AG09319 (cell line): ENCODE data around the gene CSRNP3.

ENCODE experiments used
- DNase-seq: peaks from one replicate; pipeline ENCODE4 v3.0.0-alpha.2; 2010; ENCODE audit warnings: low read depth; ENCODE audit errors: extremely low read depth
- CTCF ChIP-seq: IDR thresholded peaks from 2 replicates; pipeline ENCODE4 v1.5.1; 2011; ENCODE audit warnings: low read depth, mild to moderate bottlenecking, inconsistent platforms, low read length, moderate library complexity

CSRNP3 gene

DNA sequence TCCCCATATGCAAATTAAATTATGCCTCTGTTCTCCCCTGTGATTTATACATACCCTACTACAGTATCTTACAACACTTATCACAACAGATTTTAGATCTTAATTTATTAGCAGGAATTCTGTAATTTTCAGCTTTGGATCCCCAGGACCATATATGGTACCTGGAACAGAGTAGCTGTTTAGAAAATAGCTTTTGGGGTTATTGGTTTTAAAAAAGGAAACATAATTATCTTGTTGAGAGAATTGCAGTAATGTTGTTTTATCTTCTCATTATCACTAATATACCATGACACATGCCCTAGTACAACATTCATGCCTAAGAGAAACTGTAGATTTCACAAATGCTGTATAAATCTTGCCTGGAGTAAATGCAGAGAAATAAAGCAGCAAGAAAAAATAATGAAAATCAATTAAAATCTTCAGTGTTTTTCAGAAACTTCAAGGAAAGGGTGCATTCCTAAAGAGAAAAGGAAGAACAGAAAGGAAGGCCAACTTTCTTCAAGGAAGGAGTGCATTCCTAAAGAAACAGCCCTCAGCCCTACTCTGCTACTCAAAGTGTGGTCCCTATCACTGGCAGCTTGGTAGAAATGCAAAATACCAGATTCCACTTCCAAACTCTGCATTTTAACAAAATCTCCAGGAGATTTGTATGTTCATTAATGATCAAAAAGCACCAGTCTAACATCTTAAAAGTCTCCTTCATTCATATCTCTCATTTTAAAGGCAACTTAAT is 37.1 kb upstream of the CSRNP3 start:
- DNase-seq: no peak
- TF ChIP-seq CTCF: no peak

DNA sequence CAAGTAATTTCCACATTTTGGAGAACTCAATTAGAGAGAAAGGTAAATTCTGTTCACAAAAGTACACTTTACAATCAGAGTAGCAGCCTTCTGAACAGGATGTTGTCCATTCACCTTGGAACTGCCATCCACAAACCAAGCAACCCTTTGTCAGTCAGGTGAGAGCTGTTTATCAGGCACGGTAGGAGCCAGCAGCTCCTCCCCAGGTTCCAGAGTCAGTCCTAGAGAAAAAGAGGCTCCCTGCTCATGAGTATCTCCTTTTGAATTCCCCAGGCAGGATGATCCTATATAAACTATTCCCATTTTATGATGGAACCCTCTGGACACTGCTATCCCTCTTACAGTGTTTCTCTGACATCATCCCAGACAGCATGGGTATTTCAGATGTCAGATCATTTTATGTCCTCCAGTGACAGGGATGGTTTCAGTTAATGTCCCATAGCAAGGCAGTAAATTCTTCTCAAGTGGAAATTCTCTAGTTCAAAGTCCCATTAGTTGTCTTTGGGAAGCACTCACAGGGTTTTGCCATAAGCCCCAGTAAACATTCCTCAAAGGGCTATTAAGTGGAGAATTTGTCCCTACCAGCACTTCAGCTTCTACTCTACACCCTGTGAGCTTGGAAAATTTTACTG is 34.5 kb upstream of the CSRNP3 start:
- no peak for DNase-seq
- no peak for TF ChIP-seq CTCF

DNA sequence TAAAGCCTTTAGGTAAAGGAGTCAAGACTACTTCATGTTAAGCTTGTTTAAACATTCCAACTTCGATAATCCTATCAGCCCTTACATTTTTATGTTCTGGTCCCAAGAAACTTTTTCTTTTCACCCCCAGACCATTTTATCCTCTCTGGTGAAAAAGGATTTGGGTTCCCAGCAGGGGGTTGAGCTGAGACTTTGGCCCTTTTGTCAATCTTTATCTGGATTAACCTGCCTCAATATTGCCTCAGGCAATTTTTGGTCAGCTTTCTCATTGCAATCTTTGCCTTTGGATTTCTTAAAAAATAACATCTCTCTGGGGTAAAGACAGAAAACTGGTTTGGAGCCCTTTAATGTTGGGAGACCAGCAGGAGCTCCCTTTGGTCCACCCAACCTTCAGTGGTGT is 33.9 kb upstream of the CSRNP3 start:
- no peak for TF ChIP-seq CTCF

GRCh38 chr2:165436559-165436958 is 32.9 kb upstream of the CSRNP3 start:
- no peak for DNase-seq
- no peak for TF ChIP-seq CTCF

More for the DNA sequence above, 33.9 kb upstream of the CSRNP3 start:
- no peak for DNase-seq

DNA sequence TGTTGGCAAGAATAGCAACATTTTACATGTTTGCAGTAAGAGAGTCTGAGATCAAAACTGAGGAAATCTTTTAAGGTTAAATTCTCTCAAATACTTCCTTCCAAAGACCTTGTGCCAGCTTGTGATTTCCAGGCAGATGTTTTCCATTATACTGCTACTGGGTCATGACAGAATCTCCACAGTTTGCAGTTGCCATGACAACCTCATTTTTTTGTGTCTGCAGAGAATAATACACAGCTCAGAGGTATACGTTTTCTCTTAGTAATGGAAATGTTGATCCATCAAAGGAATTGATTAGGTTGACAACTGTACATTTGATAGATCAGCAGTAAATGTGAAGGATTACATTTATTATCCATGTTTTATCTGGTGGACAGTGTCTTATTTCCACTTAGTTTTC is 29.1 kb upstream of the CSRNP3 start:
- TF ChIP-seq CTCF: no peak
- peak; percentile 83 for DNase-seq

DNA sequence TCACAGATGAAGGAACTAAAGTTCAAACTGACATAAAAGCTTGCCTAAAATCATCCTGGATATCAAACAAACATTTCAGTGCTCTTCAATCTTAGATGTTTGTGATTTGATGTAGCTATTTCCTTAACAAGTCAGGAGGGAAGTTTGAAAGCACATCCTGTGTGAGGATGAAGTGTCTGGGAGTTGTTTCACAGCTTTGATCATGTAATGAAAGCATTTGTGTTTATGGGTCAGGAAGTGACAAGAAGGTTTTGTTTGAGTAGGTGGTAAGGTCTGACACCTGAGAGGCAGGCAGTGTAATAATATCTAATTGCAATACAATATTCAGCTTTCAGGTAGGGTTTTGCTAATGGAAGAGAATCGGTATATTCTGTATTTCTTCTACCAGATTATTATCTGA is 26.0 kb upstream of the CSRNP3 start:
- TF ChIP-seq CTCF: no peak
- DNase-seq: no peak

GRCh38 chr2:165448406-165448805 is 21.1 kb upstream of the CSRNP3 start:
- TF ChIP-seq CTCF: no peak
- no peak for DNase-seq
